Right atrium auricular region (tissue), 2 donors: ENCODE results near the gene USO1. TPM values are rescaled to one million over a fixed set of nuclear protein-coding genes. Genes with fewer than 3 reads are reported as not detected.

Experiments used
- DNase-seq: peaks from one replicate; pipeline ENCODE4 v3.0.0-alpha.2; 2019; ENCODE audit warnings: low spot score
- H3K27ac ChIP-seq, 2 donors: fragments of 200-600 bp; sonication (generic); 1 replicate in 1 of 2; 2 replicates in 1 of 2; pipeline ENCODE4 v1.5.1; 2016 to 2019
- H3K27me3 ChIP-seq, 2 donors: fragments of 200-600 bp; sonication (generic); one replicate each; pipeline versions ENCODE4 v1.5.1 to v1.6.0; 2017 to 2019
- H3K36me3 ChIP-seq: fragments of 200-600 bp; sonication (generic); one replicate; pipeline ENCODE4 v1.5.1; 2016
- H3K4me1 ChIP-seq, 2 donors: fragments of 200-600 bp; sonication (generic); one replicate each; pipeline versions ENCODE4 v1.5.1 to v1.6.0; 2017 to 2019
- H3K4me3 ChIP-seq, 2 donors: fragments of 200-600 bp; sonication (generic); 1 replicate in 1 of 2; 2 replicates in 1 of 2; pipeline ENCODE4 v1.5.1; 2017 to 2019; ENCODE audit warnings: mild to moderate bottlenecking in 1 of 2, moderate library complexity in 1 of 2
- H3K9me3 ChIP-seq, 2 donors: fragments of 200-600 bp; sonication (generic); one replicate each; pipeline ENCODE4 v1.5.1; 2019
- CTCF ChIP-seq, 2 donors: fragments of 200-600 bp; sonication (generic); IDR thresholded peaks; one replicate each; pipeline ENCODE4 v1.5.1; 2019; ENCODE audit warnings: antibody characterized with exemption in 2 of 2
- total RNA-seq, 2 donors: library from RNA; depleted of rRNA; stranded (reverse); fragments of >200 nt; gene quantifications; one replicate each; pipeline ENCODE4 v1.1.0, GENCODE V29; 2016

The USO1 gene
- total RNA-seq, 2 donors from 2014 or later = 76.4 to 87.2 TPM

GRCh38 chr4:75830906-75831305, 106.5 kb downstream of the USO1 start:
- H3K9me3 ChIP-seq = no peaks in the 10 kb centered on the region
- no peaks in the 10 kb centered on the region for H3K36me3 ChIP-seq
- peaks cover 0 to 5% of the 10 kb centered on the region in 2 donors for H3K4me1 ChIP-seq
- no peak overlapping the region for H3K4me3 ChIP-seq
- no peak for DNase-seq
- TF ChIP-seq CTCF (IDR thresholded peaks at IDR 0.05) = no peak
- no peaks in the 10 kb centered on the region for H3K27me3 ChIP-seq
- no peak overlapping the region for H3K27ac ChIP-seq

DNA sequence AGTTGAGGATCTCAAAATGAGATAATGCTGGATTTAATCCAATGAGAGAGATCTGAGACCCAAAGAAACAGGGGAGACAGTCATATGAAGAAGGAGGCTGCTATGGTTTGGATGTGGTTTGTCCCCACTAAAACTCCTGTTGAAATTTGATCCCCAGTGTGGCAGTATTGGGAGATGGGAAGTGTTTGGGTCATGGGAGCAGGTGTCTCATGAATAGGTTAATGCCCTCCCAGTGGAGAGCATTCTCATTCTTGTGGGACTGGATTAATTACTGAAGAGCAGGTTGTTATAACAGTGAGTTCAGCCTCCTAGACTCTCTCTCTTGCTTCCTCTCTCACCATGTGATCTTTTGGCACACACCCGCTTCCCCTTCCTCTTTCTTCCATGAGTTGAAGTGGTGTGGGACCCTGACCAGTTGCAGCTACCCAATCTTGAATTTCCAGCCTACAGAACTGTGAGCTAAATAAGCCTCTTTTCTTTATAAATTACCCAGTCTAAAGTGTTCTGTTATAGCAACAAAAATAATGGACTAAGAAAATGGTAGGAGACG, 107.6 kb downstream of the USO1 start:
- peaks cover 0 to 5% of the 10 kb centered on the region in 2 donors for H3K4me1 ChIP-seq
- H3K27ac ChIP-seq = no peak overlapping the region
- no peak for DNase-seq
- H3K9me3 ChIP-seq = no peaks in the 10 kb centered on the region
- no peak for TF ChIP-seq CTCF (IDR thresholded peaks at IDR 0.05)
- no peaks in the 10 kb centered on the region for H3K27me3 ChIP-seq
- H3K4me3 ChIP-seq = no peak overlapping the region
- no peaks in the 10 kb centered on the region for H3K36me3 ChIP-seq

DNA sequence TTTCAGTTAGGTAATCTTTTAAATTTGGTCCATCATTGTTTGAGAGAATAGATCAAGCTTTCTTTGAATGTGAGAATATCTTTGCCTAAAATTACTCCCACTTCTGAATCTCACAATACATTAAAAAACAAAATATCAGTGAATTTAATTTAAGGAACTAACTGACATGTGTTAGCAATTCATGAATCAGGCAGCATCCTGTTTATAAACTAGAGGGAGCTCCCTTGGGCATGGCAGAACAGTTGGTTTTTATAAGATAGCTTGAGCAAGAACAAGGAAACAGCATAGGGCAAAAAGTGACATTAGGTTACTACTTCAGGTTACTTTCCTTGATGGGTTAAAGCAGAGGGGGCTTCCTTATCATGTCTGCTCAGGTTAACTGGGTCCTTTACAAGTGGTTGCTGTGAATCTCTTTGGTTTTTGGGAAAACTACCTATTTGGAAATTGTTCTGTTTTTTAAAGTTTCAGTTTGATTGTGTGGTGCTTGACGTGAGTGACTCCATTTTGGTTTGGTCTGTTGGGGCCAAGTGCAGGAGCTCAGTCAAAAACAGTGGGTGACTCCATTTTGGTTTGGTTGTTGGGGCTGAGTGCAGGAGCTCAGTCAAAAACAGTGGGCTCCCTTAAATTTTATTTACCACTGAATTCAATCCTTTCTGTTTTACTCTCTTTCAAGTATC, 109.9 kb downstream of the USO1 start:
- no peak overlapping the region for H3K27ac ChIP-seq
- H3K36me3 ChIP-seq = no peaks in the 10 kb centered on the region
- H3K27me3 ChIP-seq = no peaks in the 10 kb centered on the region
- peaks cover 0 to 5% of the 10 kb centered on the region in 2 donors for H3K4me1 ChIP-seq
- TF ChIP-seq CTCF (IDR thresholded peaks at IDR 0.05) = no peak
- no peak overlapping the region for H3K4me3 ChIP-seq
- DNase-seq = no peak
- H3K9me3 ChIP-seq = no peaks in the 10 kb centered on the region

- Histone ChIP-seq H3K4me3 (no peak overlapping the region), H3K27me3 (no peaks in the 10 kb centered on the region), H3K36me3 (no peaks in the 10 kb centered on the region), H3K27ac (no peak overlapping the region), H3K4me1 (peaks cover 0 to 5% of the 10 kb centered on the region in 2 donors), H3K9me3 (no peaks in the 10 kb centered on the region)
- TF ChIP-seq CTCF (IDR thresholded peaks at IDR 0.05) = no peak
- no peak for DNase-seq
These were observed 110.4 kb downstream of the USO1 start for GRCh38 chr4:75834772-75835154.

GRCh38 chr4:75841641-75842520, 117.5 kb downstream of the USO1 start:
- no peak overlapping the region for H3K4me3 ChIP-seq
- H3K9me3 ChIP-seq = no peaks in the 10 kb centered on the region
- H3K27ac ChIP-seq = peak overlapping the region; percentile 67 to 73
- no peaks in the 10 kb centered on the region for H3K27me3 ChIP-seq
- no peaks in the 10 kb centered on the region for H3K36me3 ChIP-seq
- DNase-seq = no peak
- no peak for TF ChIP-seq CTCF (IDR thresholded peaks at IDR 0.05)
- H3K4me1 ChIP-seq = peaks cover 0 to 16% of the 10 kb centered on the region in 2 donors
